LNCaP clone FGC (cell line): ENCODE data around the gene FAM120AOS.

Source experiments
- DNase-seq: peaks from one replicate; pipeline ENCODE4 v3.0.0-alpha.2; 2011; ENCODE audit warnings: low read depth
- H3K4me3 ChIP-seq: 2 replicates; pipeline ENCODE4 v1.5.1; 2011; ENCODE audit warnings: mild to moderate bottlenecking, low read depth, low read length, control low read depth
- CTCF ChIP-seq: IDR thresholded peaks from 2 replicates; pipeline ENCODE4 v1.5.1; 2012; ENCODE audit warnings: mild to moderate bottlenecking; ENCODE audit not compliant: control insufficient read depth, insufficient read depth; ENCODE audit errors: extremely low read depth

The FAM120AOS gene

GRCh38 chr9:93491593-93492232, 38.3 kb upstream of the FAM120AOS start:
- H3K4me3 ChIP-seq = no peak overlapping the region
- DNase-seq = no peak
- no peak for TF ChIP-seq CTCF

GRCh38 chr9:93488244-93488643, 34.9 kb upstream of the FAM120AOS start:
- H3K4me3 ChIP-seq = no peak overlapping the region
- DNase-seq = no peak
- TF ChIP-seq CTCF = no peak

GRCh38 chr9:93486268-93486667, 32.9 kb upstream of the FAM120AOS start:
- TF ChIP-seq CTCF = no peak
- DNase-seq = no peak
- no peak overlapping the region for H3K4me3 ChIP-seq

- H3K4me3 ChIP-seq = no peak overlapping the region
- no peak for DNase-seq
- no peak for TF ChIP-seq CTCF
Observed at GRCh38 chr9:93483497-93483896, 30.1 kb upstream of the FAM120AOS start.

GRCh38 chr9:93480728-93481324, 27.4 kb upstream of the FAM120AOS start:
- TF ChIP-seq CTCF = no peak
- no peak for DNase-seq
- no peak overlapping the region for H3K4me3 ChIP-seq

GRCh38 chr9:93480262-93480661, 26.9 kb upstream of the FAM120AOS start:
- H3K4me3 ChIP-seq = no peak overlapping the region
- no peak for DNase-seq
- no peak for TF ChIP-seq CTCF

- DNase-seq = no peak
- H3K4me3 ChIP-seq = no peak overlapping the region
- no peak for TF ChIP-seq CTCF
Observed at GRCh38 chr9:93479726-93480125, 26.3 kb upstream of the FAM120AOS start.
